Activated naive CD4-positive, alpha-beta T cell (primary cell): Measurements from ENCODE around the gene EOGT.

ENCODE experiments used
- DNase-seq, 4 experiments: peaks; one replicate each; lab custom pipeline; 2025; lab: John Stamatoyannopoulos, UW

EOGT gene

GRCh38 chr3:68963376-68963775 lies 50.1 kb downstream of the EOGT start:
- no peak for DNase-seq

- DNase-seq = no peak
These were observed 54.6 kb downstream of the EOGT start for GRCh38 chr3:68958932-68959331.

- no peak for DNase-seq
These were observed 55.6 kb downstream of the EOGT start for GRCh38 chr3:68957895-68958294.

- DNase-seq = no peak
These were observed 59.6 kb downstream of the EOGT start for GRCh38 chr3:68953816-68954444.

- DNase-seq = no peak
These were observed 68.3 kb downstream of the EOGT start for GRCh38 chr3:68945225-68945624.

- no peak for DNase-seq
These were observed 69.6 kb downstream of the EOGT start for GRCh38 chr3:68943753-68944500.

- no peak for DNase-seq
These were observed 72.4 kb downstream of the EOGT start for GRCh38 chr3:68941055-68941454.

GRCh38 chr3:68936856-68937255 lies 76.6 kb downstream of the EOGT start:
- DNase-seq = no peak

- DNase-seq = no peak
These were observed 77.7 kb downstream of the EOGT start for GRCh38 chr3:68935778-68936177.

- DNase-seq = no peak
These were observed 81.9 kb downstream of the EOGT start for GRCh38 chr3:68931406-68932149.
